Stimulated activated naive CD8-positive, alpha-beta T cell treated with anti-CD3 and anti-CD28 coated beads, Interleukin-15, Interleukin-2, amounts not matched to agents 100 ng/mL and 50 ng/mL, for 24 hours (primary cell): ENCODE results near the gene PCDH9.
A peak's percentile ranks its signal among the peaks of the same experiment; 100 is the strongest.

ENCODE experiments used
- H3K27ac Mint-ChIP-seq: one replicate; pipeline ENCODE4 v1.8.0; 2021; ENCODE audit warnings: mild to moderate bottlenecking, mixed read lengths
- H3K27me3 Mint-ChIP-seq: one replicate; pipeline ENCODE4 v1.8.0; 2021; ENCODE audit warnings: mixed read lengths
- H3K36me3 Mint-ChIP-seq: one replicate; pipeline ENCODE4 v1.8.0; 2021; ENCODE audit warnings: low read depth, mixed read lengths
- H3K4me1 Mint-ChIP-seq: one replicate; pipeline ENCODE4 v1.8.0; 2021; ENCODE audit warnings: low read depth, mixed read lengths
- H3K4me3 Mint-ChIP-seq: one replicate; pipeline ENCODE4 v1.8.0; 2021; ENCODE audit warnings: mild to moderate bottlenecking, mixed read lengths
- H3K9me3 Mint-ChIP-seq: one replicate; pipeline ENCODE4 v1.8.0; 2021; ENCODE audit warnings: mixed read lengths

PCDH9 gene

GRCh38 chr13:67134417-67135129 lies 95.6 kb downstream of the PCDH9 start:
- Mint-ChIP-seq H3K27ac (no peak overlapping the region), H3K27me3 (no peaks in the 10 kb centered on the region), H3K4me3 (peak overlapping the region; percentile 23)

DNA sequence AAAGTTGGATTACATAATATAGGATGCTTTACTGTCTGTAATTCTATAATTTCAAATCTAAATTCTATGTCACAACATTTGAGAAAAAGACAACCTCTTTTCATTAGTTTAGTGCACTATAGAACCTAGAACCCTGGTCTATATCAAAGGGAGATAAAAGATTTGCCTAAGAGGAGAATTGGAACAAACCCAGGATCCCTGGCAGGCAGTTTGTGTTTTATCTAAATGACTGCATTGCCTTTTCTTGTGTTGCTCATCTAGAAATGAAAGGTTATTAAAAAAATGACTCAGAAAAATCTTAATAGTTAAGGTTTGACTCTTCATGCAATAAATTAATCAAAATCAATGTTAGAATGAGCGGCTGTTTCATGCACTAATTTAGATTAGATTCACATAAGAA lies 96.7 kb downstream of the PCDH9 start:
- Mint-ChIP-seq H3K9me3 (no peaks in the 10 kb centered on the region), H3K27me3 (no peaks in the 10 kb centered on the region), H3K36me3 (no peaks in the 10 kb centered on the region), H3K27ac (no peak overlapping the region), H3K4me3 (no peak overlapping the region), H3K4me1 (no peaks in the 10 kb centered on the region)

More at GRCh38 chr13:67134417-67135129, 95.6 kb downstream of the PCDH9 start:
- Mint-ChIP-seq H3K4me1 (no peaks in the 10 kb centered on the region), H3K9me3 (no peaks in the 10 kb centered on the region), H3K36me3 (no peaks in the 10 kb centered on the region)

GRCh38 chr13:67131393-67131792 lies 98.7 kb downstream of the PCDH9 start:
- no peaks in the 10 kb centered on the region for H3K4me1 Mint-ChIP-seq
- no peaks in the 10 kb centered on the region for H3K9me3 Mint-ChIP-seq
- H3K27me3 Mint-ChIP-seq: no peaks in the 10 kb centered on the region
- no peak overlapping the region for H3K4me3 Mint-ChIP-seq
- H3K36me3 Mint-ChIP-seq: no peaks in the 10 kb centered on the region
- no peak overlapping the region for H3K27ac Mint-ChIP-seq

DNA sequence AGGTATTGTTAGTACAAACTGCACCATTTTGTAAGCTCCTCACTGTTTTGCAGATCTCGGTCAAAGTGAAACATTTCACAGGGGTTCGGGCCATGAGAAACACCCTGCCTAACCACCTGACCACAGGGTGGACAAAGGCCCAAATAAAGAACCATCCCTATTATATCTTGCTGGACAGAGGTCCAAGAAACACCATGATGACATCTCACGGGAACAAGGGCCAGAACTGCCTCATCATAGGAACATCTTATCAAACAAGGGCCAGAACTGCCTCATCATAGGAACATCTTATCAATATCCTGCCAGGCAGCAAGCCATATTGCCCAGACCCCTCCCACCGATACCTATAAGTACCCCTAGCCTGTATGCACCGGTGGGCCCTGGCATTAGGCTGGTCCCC lies 99.7 kb downstream of the PCDH9 start:
- Mint-ChIP-seq H3K4me1 (no peaks in the 10 kb centered on the region), H3K27me3 (no peaks in the 10 kb centered on the region), H3K9me3 (no peaks in the 10 kb centered on the region), H3K36me3 (no peaks in the 10 kb centered on the region), H3K27ac (no peak overlapping the region), H3K4me3 (no peak overlapping the region)

DNA sequence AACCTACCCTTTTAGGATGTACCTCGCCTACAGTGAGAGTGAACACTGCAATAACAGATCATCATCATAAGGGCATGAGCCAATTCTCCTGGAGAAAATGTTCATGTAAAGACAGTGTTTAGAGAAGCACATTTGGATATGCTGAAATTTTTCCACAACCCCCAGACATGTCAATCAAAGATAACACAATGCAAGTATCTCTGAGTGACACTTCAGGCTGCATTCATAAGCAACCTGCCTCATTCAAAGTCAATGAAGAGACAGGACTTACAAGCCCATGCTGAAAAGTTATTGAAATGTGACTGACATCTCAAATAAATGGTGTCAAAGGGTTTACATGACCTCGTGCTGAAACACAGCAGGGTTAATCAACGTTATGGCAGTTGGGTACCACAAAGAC lies 102.0 kb downstream of the PCDH9 start:
- H3K36me3 Mint-ChIP-seq: no peaks in the 10 kb centered on the region
- H3K4me3 Mint-ChIP-seq: no peak overlapping the region
- H3K4me1 Mint-ChIP-seq: no peaks in the 10 kb centered on the region
- H3K27ac Mint-ChIP-seq: no peak overlapping the region
- no peaks in the 10 kb centered on the region for H3K27me3 Mint-ChIP-seq
- no peaks in the 10 kb centered on the region for H3K9me3 Mint-ChIP-seq

GRCh38 chr13:67125681-67126080 lies 104.5 kb downstream of the PCDH9 start:
- Mint-ChIP-seq H3K27ac (no peak overlapping the region), H3K27me3 (no peaks in the 10 kb centered on the region), H3K4me1 (no peaks in the 10 kb centered on the region), H3K4me3 (no peak overlapping the region), H3K9me3 (no peaks in the 10 kb centered on the region), H3K36me3 (no peaks in the 10 kb centered on the region)

- Mint-ChIP-seq H3K4me1 (no peaks in the 10 kb centered on the region), H3K27me3 (no peaks in the 10 kb centered on the region), H3K9me3 (no peaks in the 10 kb centered on the region), H3K36me3 (no peaks in the 10 kb centered on the region), H3K4me3 (no peak overlapping the region), H3K27ac (no peak overlapping the region)
Observed at GRCh38 chr13:67123165-67123564, 107.0 kb downstream of the PCDH9 start.

DNA sequence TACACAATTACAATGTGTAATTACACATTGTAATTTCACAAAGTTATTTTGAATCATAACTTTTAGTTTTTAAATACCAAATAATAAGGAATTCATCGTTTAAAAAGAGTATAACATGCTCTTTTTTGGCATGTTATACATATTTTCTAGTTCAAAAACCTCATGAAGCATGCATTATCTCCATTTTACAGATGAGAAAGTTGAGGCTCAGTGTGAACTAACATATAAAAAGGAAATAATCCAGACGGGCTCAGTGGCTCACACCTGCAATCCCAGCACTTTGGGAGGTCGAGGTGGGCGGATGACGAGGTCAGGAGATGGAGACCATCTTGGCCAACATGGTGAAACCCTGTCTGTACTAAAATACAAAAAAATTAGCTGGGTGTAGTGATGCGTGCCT lies 107.9 kb downstream of the PCDH9 start:
- Mint-ChIP-seq H3K4me1 (no peaks in the 10 kb centered on the region), H3K27me3 (no peaks in the 10 kb centered on the region), H3K9me3 (no peaks in the 10 kb centered on the region), H3K36me3 (no peaks in the 10 kb centered on the region), H3K4me3 (no peak overlapping the region), H3K27ac (no peak overlapping the region)

DNA sequence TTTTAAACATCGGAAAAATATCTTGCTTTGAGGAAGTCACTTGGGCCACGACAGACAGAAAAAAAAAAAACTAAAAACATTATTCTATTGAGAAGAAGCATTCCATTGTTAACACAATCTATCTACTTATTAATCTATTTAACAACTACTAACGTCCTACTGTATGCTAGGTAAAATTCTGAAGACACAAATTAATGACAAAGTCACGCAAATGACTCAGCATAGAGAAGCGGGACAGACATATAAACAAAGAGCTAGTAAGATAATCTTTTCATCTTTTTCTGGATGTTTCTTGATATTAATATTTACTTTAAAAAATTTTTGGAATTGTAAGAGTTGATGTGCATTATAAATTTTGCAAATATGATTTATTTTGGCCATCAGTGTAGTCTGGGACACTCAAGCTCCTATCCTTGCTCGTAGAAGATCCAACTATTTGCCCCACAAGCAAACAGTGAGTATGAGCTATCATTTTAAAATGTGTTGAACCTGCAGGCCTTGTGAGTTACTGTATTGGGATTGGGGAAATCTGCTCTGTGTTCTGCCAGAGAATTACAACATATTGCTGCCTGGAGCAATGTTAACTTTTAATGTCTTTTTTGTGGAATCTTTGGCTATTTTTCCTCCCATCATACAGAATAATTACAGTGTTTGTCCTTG lies 109.1 kb downstream of the PCDH9 start:
- no peaks in the 10 kb centered on the region for H3K4me1 Mint-ChIP-seq
- no peak overlapping the region for H3K27ac Mint-ChIP-seq
- no peaks in the 10 kb centered on the region for H3K36me3 Mint-ChIP-seq
- no peaks in the 10 kb centered on the region for H3K9me3 Mint-ChIP-seq
- no peaks in the 10 kb centered on the region for H3K27me3 Mint-ChIP-seq
- H3K4me3 Mint-ChIP-seq: no peak overlapping the region

DNA sequence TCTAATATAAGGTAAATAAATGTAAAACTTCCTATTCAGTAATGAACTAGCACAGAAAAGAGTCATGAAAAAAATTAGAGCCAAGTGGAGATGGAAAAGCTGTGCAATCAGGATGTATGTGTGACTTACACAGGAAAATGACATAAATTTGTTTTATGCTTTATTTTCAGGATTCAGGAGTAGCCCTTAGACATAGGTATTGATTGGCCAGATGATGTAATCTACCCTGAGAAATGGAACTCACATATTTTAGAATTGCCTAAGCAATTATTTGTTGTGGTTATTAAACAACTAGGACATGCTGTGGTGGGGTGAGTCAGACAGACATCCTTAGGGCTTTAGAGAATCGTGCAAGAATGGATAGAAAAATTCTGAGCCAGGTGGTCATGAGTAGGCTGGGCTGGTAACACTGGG lies 110.6 kb downstream of the PCDH9 start:
- H3K4me3 Mint-ChIP-seq: no peak overlapping the region
- no peak overlapping the region for H3K27ac Mint-ChIP-seq
- no peaks in the 10 kb centered on the region for H3K9me3 Mint-ChIP-seq
- no peaks in the 10 kb centered on the region for H3K36me3 Mint-ChIP-seq
- no peaks in the 10 kb centered on the region for H3K4me1 Mint-ChIP-seq
- no peaks in the 10 kb centered on the region for H3K27me3 Mint-ChIP-seq

GRCh38 chr13:67118277-67118676 lies 111.9 kb downstream of the PCDH9 start:
- Mint-ChIP-seq H3K4me1 (no peaks in the 10 kb centered on the region), H3K27ac (no peak overlapping the region), H3K4me3 (no peak overlapping the region), H3K27me3 (no peaks in the 10 kb centered on the region), H3K9me3 (no peaks in the 10 kb centered on the region), H3K36me3 (no peaks in the 10 kb centered on the region)

GRCh38 chr13:67117010-67117550 lies 113.1 kb downstream of the PCDH9 start:
- no peaks in the 10 kb centered on the region for H3K4me1 Mint-ChIP-seq
- H3K4me3 Mint-ChIP-seq: no peak overlapping the region
- no peaks in the 10 kb centered on the region for H3K9me3 Mint-ChIP-seq
- H3K36me3 Mint-ChIP-seq: no peaks in the 10 kb centered on the region
- no peaks in the 10 kb centered on the region for H3K27me3 Mint-ChIP-seq
- H3K27ac Mint-ChIP-seq: no peak overlapping the region

- Mint-ChIP-seq H3K4me1 (no peaks in the 10 kb centered on the region), H3K4me3 (no peak overlapping the region), H3K36me3 (no peaks in the 10 kb centered on the region), H3K27ac (no peak overlapping the region), H3K9me3 (no peaks in the 10 kb centered on the region), H3K27me3 (no peaks in the 10 kb centered on the region)
Observed at GRCh38 chr13:67107979-67108378, 122.2 kb downstream of the PCDH9 start.

GRCh38 chr13:67106502-67107057 lies 123.6 kb downstream of the PCDH9 start:
- Mint-ChIP-seq H3K4me1 (no peaks in the 10 kb centered on the region), H3K27me3 (no peaks in the 10 kb centered on the region), H3K27ac (no peak overlapping the region), H3K36me3 (no peaks in the 10 kb centered on the region), H3K9me3 (no peaks in the 10 kb centered on the region), H3K4me3 (no peak overlapping the region)

GRCh38 chr13:67101730-67102467 lies 128.2 kb downstream of the PCDH9 start:
- Mint-ChIP-seq H3K4me3 (no peak overlapping the region), H3K27me3 (no peaks in the 10 kb centered on the region), H3K9me3 (no peaks in the 10 kb centered on the region), H3K4me1 (no peaks in the 10 kb centered on the region), H3K36me3 (no peaks in the 10 kb centered on the region), H3K27ac (no peak overlapping the region)
